ENCODE measurements around the gene ZNF576. TPM values are rescaled to one million over a fixed set of nuclear protein-coding genes. Genes with fewer than 3 reads are reported as not detected.

The ZNF576 gene
- total and polyA plus RNA-seq, 2 of the 4 experiments (the other 2 are of a cell fraction) = 13.8 to 19.5 TPM

GRCh38 chr19:43560687-43561086 lies 35.7 kb upstream of the ZNF576 start:
- H4K20me1 ChIP-seq (ENCODE audit: insufficient read depth, low read length) = peaks cover 6% of the 10 kb centered on the region; the same call in 1 of the 2 replicates
- no peaks in the 10 kb centered on the region for H3K9me3 ChIP-seq (ENCODE audit: control insufficient read depth, insufficient read depth, low read length)
- H2BK120ac ChIP-seq (ENCODE audit: low read depth, low read length) = peak overlapping the region; percentile 66; the same call in 1 of the 2 replicates
- peaks cover 13 to 54% of the 10 kb centered on the region in 2 experiments for H3K79me1 ChIP-seq (ENCODE audit: low read depth in 1 of 2, low read length in 2 of 2)
- peak overlapping the region; percentile 5; the same call in 1 of the 2 replicates for H2AK5ac ChIP-seq (ENCODE audit: low read depth, low read length)
- H3K18ac ChIP-seq (ENCODE audit: low read depth, low read length) = no peak overlapping the region
- CTCF ChIA-PET = interaction anchor here (1.5 kb wide), 1 partner anchor 25 kb away, joined by 3 read pairs; no protein-coding TSS in a partner anchor
- H3K27ac ChIP-seq (ENCODE audit: insufficient read depth, low read length) = no peak overlapping the region
- no peak overlapping the region; the same call in 1 of the 2 replicates for H2BK20ac ChIP-seq (ENCODE audit: low read depth, low read length)
- WGBS, 2 experiments (ENCODE audit: extremely low coverage in 2 of 2, insufficient read length in 1 of 2) = 100% methylated on average over 2 of the region's 6 CpGs; no CpG with 5 or more reads in 1 of the 2 experiments
- no peak for TF ChIP-seq FOS (IDR thresholded peaks at IDR 0.05; ENCODE audit: low read depth, low read length)
- no peak for TF ChIP-seq BHLHE40 (IDR thresholded peaks at IDR 0.05; ENCODE audit: low read depth, low read length)
- TF ChIP-seq, protein P1, sequence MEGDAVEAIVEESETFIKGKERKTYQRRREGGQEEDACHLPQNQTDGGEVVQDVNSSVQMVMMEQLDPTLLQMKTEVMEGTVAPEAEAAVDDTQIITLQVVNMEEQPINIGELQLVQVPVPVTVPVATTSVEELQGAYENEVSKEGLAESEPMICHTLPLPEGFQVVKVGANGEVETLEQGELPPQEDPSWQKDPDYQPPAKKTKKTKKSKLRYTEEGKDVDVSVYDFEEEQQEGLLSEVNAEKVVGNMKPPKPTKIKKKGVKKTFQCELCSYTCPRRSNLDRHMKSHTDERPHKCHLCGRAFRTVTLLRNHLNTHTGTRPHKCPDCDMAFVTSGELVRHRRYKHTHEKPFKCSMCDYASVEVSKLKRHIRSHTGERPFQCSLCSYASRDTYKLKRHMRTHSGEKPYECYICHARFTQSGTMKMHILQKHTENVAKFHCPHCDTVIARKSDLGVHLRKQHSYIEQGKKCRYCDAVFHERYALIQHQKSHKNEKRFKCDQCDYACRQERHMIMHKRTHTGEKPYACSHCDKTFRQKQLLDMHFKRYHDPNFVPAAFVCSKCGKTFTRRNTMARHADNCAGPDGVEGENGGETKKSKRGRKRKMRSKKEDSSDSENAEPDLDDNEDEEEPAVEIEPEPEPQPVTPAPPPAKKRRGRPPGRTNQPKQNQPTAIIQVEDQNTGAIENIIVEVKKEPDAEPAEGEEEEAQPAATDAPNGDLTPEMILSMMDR (conservative IDR thresholded peaks at IDR 0.05; ENCODE audit: low read depth, low read length) = 0 out of 2 replicates have a peak, but pooled peaks have one; percentile 9
- TF ChIP-seq MAZ (IDR thresholded peaks at IDR 0.05; ENCODE audit: borderline replicate concordance, low read depth, low read length) = no peak
- TF ChIP-seq NFE2L2 (IDR thresholded peaks at IDR 0.05; ENCODE audit: low read depth, low read length) = no peak
- H3K4me3 ChIP-seq (ENCODE audit: insufficient read depth, low read depth, low read length) = no peak overlapping the region
- peaks cover 29% of the 10 kb centered on the region for H3K9me1 ChIP-seq (ENCODE audit: insufficient read depth, low read length)
- H3K14ac ChIP-seq (replicated peaks; ENCODE audit: low read depth, low read length) = no peak overlapping the region
- ATAC-seq (ENCODE audit: low read depth) = peak; percentile 25; the same call in 1 of the 2 replicates
- peaks cover 9% of the 10 kb centered on the region for H3K36me3 ChIP-seq (ENCODE audit: control insufficient read depth, insufficient read depth, low read length)
- POLR2A ChIA-PET (ENCODE audit: unreplicated experiment) = no interaction called here
- peak overlapping the region in 1 of 2 experiments; percentile 27; a peak in 1 of 4 replicates for H4K8ac ChIP-seq (ENCODE audit: low read depth in 2 of 2, low read length in 2 of 2)
- H4K91ac ChIP-seq (ENCODE audit: insufficient read depth, low read depth, low read length) = no peak overlapping the region
- 0 out of 3 replicates have a peak overlapping the region, but pooled peaks have one; percentile 28 for H2BK15ac ChIP-seq (ENCODE audit: low read depth, low read length)
- H3K56ac ChIP-seq (ENCODE audit: extremely low read depth, insufficient read depth, low read length) = no peak overlapping the region
- intact Hi-C loops (cut with micrococcal nuclease) (loop anchor here (2.0 kb wide), 1 partner anchor 34 kb away; no protein-coding TSS in a partner anchor), dilution Hi-C loops (cut with HindIII; ENCODE audit: low sequenced_read_pairs, unreplicated experiment) (no loop called here), in situ Hi-C loops (cut with MboI; ENCODE audit: low sequenced_read_pairs) (no loop called here)
- no peak overlapping the region for H3K4me2 ChIP-seq (ENCODE audit: low read depth, low read length)
- no TSS peak for BruUV-seq (replicated peaks)
- DNase-seq = peak; percentile 52
- peak overlapping the region; percentile 8 for H3K4ac ChIP-seq (ENCODE audit: low read depth, low read length)
- peak overlapping the region; percentile 23 for H2AK9ac ChIP-seq (replicated peaks; ENCODE audit: low read depth, low read length, poor library complexity)
- no peak overlapping the region for H2AFZ ChIP-seq (replicated peaks; ENCODE audit: low read length, poor library complexity)
- H3K4me1 ChIP-seq (ENCODE audit: control insufficient read depth, insufficient read depth, low read length) = peaks cover 5% of the 10 kb centered on the region
- no peaks in the 10 kb centered on the region for H3K27me3 ChIP-seq (ENCODE audit: control insufficient read depth, insufficient read depth, low read length)
- no peak overlapping the region for H3K23ac ChIP-seq (ENCODE audit: low read depth, low read length)
- no peak overlapping the region for H3K9ac ChIP-seq (ENCODE audit: low read depth, low read length)
- no peak overlapping the region for H4K5ac ChIP-seq (ENCODE audit: low read depth, low read length)
- H2BK5ac ChIP-seq (ENCODE audit: low read depth, low read length, poor library complexity, severe bottlenecking) = no peak overlapping the region

All from IMR-90 (cell line).